22Rv1 (cell line): Measurements from ENCODE around the gene FOXI3.

ENCODE experiments used
- H3K27ac ChIP-seq: fragments of 450-650 bp; 2 replicates; pipeline ENCODE4 v1.5.1; 2017
- CTCF ChIP-seq: fragments of 450-650 bp; IDR thresholded peaks from 2 replicates; pipeline ENCODE4 v1.5.1; 2017; ENCODE audit warnings: mild to moderate bottlenecking
- ZFX ChIP-seq: fragments of 450-650 bp; IDR thresholded peaks from 2 replicates; pipeline ENCODE4 v1.6.1; 2017; ENCODE audit warnings: antibody characterized with exemption, borderline replicate concordance

The FOXI3 gene

DNA sequence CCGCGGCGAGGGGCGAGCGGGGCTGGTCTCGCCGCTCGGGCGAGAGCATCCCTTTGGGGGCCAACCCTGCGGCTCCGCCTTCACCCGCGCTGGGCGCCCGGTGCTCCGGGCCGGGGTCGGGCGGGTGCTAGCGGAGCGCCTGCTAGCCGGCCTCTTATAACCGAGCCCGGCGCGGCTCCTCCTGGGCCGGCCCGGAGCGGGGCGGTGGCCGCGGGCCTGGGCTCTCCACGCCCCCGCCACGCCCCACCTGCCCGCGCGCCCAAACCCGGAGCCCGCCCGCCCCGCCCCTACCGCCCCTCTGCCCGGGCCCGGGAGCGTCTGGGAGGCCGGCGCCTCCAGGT is at the start of gene FOXI3:
Gene FOXI3 (minus strand): TSS at position 129 of the 341 bp plus-strand sequence. CDS start 158 bp downstream, outside the sequence.
- H3K27ac ChIP-seq = no peak within 1 kb of the TSS
- no peak for TF ChIP-seq ZFX

- TF ChIP-seq ZFX = no peak
- no peak for TF ChIP-seq CTCF
- H3K27ac ChIP-seq = no peak overlapping the region
These were observed 48.2 kb upstream of the FOXI3 start for GRCh38 chr2:88500691-88501090.

DNA sequence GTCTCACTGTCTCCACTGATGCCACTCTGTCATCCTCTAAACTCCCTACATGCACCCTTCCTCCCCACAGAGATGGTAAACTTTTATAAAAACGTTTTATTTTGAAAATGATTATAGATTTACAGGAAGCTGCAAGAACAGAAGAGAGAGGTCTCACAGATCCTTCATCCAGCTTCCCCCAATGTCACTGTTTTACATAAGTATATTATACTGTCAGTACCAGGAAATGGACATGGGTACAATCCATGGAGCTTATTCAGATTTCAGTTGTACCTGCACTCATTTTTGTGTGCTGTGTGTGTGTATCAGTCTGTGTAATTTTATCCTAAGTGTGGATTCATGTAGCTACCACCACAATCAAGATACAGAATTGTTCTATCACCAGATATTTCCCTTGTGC is 46.7 kb upstream of the FOXI3 start:
- no peak overlapping the region for H3K27ac ChIP-seq
- TF ChIP-seq CTCF = no peak
- no peak for TF ChIP-seq ZFX

DNA sequence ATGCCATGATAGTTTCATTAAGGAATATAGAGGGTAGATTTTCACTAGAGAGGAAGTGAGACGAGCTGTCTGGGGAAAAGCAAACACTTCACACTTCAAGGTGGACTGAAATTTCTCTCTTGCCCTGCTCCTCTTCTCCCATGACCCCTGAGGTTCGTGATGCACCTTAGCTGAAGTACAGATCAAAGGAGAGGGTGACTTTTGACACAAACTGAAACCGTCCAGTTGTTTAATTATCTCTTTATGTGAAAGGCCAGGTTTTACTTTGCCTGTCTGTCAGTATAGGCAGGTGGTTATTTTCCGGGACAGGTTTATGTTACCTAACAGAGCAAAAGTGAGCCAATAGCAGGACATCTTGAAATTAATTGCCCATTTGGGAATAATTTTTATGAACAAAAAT is 41.0 kb upstream of the FOXI3 start:
- TF ChIP-seq ZFX (no peak), CTCF (no peak)

GRCh38 chr2:88492002-88492401 is 39.5 kb upstream of the FOXI3 start:
- H3K27ac ChIP-seq = no peak overlapping the region
- no peak for TF ChIP-seq ZFX
- TF ChIP-seq CTCF = no peak

More for the DNA sequence above, 41.0 kb upstream of the FOXI3 start:
- H3K27ac ChIP-seq = no peak overlapping the region

GRCh38 chr2:88489181-88489580 is 36.7 kb upstream of the FOXI3 start:
- no peak overlapping the region for H3K27ac ChIP-seq
- no peak for TF ChIP-seq CTCF
- TF ChIP-seq ZFX = no peak

DNA sequence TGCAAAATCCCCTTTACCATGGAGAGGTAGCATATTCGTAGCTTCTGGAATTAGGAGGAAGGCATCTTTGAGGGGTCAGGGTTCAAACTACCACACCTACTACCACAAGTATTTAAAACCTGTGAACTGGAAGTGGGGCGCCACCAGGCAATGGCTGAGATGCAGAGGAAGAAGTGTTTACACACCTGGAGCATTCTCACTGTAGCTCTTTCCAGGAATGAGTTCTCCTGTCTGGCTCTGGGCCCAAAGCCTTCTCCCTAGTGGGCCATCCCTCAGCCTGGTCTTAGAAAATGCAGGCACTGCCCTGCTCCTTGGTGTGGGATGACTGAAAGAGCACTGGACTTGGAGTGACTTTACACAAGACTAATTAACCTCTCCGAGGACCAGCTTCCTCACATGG is 30.7 kb upstream of the FOXI3 start:
- no peak for TF ChIP-seq ZFX
- no peak for TF ChIP-seq CTCF
- H3K27ac ChIP-seq = no peak overlapping the region

GRCh38 chr2:88481691-88482336 is 29.3 kb upstream of the FOXI3 start:
- H3K27ac ChIP-seq = no peak overlapping the region
- TF ChIP-seq CTCF = no peak
- no peak for TF ChIP-seq ZFX
